KMS-11 (cell line): ENCODE measurements around the gene INTS6.

Experiments used
- H2AFZ ChIP-seq: fragments of 200-600 bp; sonication (generic); 2 replicates; pipeline ENCODE4 v1.6.1; 2016; ENCODE audit warnings: antibody characterized with exemption, mixed run types, low read depth
- H3K27ac ChIP-seq: fragments of 200-600 bp; sonication (generic); 2 replicates; pipeline ENCODE4 v1.6.1; 2016; ENCODE audit warnings: mild to moderate bottlenecking, mixed run types
- H3K27me3 ChIP-seq: fragments of 200-600 bp; sonication (generic); 2 replicates; pipeline ENCODE4 v1.6.1; 2017; ENCODE audit warnings: mild to moderate bottlenecking, low read depth, mixed run types, moderate library complexity; ENCODE audit not compliant: insufficient read depth
- H3K36me3 ChIP-seq: fragments of 200-600 bp; sonication (generic); 2 replicates; pipeline ENCODE4 v1.6.1; 2017; ENCODE audit warnings: mild to moderate bottlenecking, mixed run types; ENCODE audit not compliant: insufficient read depth
- H3K4me1 ChIP-seq: fragments of 200-600 bp; sonication (generic); 2 replicates; pipeline ENCODE4 v1.6.1; 2016; ENCODE audit warnings: mild to moderate bottlenecking, low read depth, mixed run types; ENCODE audit not compliant: poor library complexity, severe bottlenecking
- H3K4me2 ChIP-seq: fragments of 200-600 bp; sonication (generic); 2 replicates; pipeline ENCODE4 v1.7.0; 2016; ENCODE audit warnings: mild to moderate bottlenecking, mixed run types
- H3K4me3 ChIP-seq: fragments of 200-600 bp; sonication (generic); IDR thresholded peaks from 2 replicates; pipeline ENCODE4 v1.6.1; 2017; ENCODE audit warnings: low read depth, low read length, mixed read lengths; ENCODE audit not compliant: insufficient read depth
- H3K79me2 ChIP-seq: fragments of 200-600 bp; sonication (generic); 2 replicates; pipeline ENCODE4 v1.6.1; 2016; ENCODE audit warnings: low read depth, mixed run types; ENCODE audit not compliant: insufficient read depth
- H3K9ac ChIP-seq: fragments of 200-600 bp; sonication (generic); 2 replicates; pipeline ENCODE4 v1.6.1; 2016; ENCODE audit warnings: mild to moderate bottlenecking, mixed run types
- H4K20me1 ChIP-seq: fragments of 200-600 bp; sonication (generic); 2 replicates; pipeline ENCODE4 v1.6.1; 2016; ENCODE audit warnings: mild to moderate bottlenecking, mixed run types; ENCODE audit not compliant: insufficient read depth
- TF ChIP-seq, protein P1 (sequence below): fragments of 200-600 bp; sonication (generic); conservative IDR thresholded peaks from 2 replicates; pipeline ENCODE4 v1.6.1; 2017; ENCODE audit warnings: low read depth, mild to moderate bottlenecking, antibody characterized with exemption, low read length, moderate library complexity, mixed read lengths

Gene INTS6

DNA sequence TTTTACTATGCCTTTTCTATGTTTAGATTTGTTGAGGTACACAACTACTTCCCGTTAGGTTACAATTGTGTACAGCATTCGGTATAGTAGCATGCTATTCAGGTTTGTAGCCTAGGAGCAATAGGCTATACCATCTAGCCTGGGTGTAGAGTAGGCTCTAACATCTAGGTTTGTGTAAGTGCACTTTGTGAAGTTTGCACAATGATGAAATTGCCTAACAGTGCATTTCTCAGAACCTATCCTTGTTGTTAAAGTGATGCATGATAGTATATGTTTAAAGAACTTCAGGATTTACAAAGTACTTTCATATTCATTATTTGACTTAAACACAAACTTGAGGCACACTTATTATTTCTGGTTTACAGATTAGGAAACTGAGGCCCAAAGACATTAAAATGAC is 124.9 kb downstream of the INTS6 start:
- no peak overlapping the region for H3K4me2 ChIP-seq
- H3K27me3 ChIP-seq, result no peaks in the 10 kb centered on the region
- no peak overlapping the region for H3K4me3 ChIP-seq
- H3K27ac ChIP-seq, result no peak overlapping the region
- peaks cover 35% of the 10 kb centered on the region for H3K4me1 ChIP-seq
- TF ChIP-seq, protein P1, sequence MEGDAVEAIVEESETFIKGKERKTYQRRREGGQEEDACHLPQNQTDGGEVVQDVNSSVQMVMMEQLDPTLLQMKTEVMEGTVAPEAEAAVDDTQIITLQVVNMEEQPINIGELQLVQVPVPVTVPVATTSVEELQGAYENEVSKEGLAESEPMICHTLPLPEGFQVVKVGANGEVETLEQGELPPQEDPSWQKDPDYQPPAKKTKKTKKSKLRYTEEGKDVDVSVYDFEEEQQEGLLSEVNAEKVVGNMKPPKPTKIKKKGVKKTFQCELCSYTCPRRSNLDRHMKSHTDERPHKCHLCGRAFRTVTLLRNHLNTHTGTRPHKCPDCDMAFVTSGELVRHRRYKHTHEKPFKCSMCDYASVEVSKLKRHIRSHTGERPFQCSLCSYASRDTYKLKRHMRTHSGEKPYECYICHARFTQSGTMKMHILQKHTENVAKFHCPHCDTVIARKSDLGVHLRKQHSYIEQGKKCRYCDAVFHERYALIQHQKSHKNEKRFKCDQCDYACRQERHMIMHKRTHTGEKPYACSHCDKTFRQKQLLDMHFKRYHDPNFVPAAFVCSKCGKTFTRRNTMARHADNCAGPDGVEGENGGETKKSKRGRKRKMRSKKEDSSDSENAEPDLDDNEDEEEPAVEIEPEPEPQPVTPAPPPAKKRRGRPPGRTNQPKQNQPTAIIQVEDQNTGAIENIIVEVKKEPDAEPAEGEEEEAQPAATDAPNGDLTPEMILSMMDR, result no peak
- H4K20me1 ChIP-seq, result no peaks in the 10 kb centered on the region
- H3K9ac ChIP-seq, result no peak overlapping the region
- no peaks in the 10 kb centered on the region for H3K79me2 ChIP-seq
- H2AFZ ChIP-seq, result no peak overlapping the region
- H3K36me3 ChIP-seq, result no peaks in the 10 kb centered on the region

DNA sequence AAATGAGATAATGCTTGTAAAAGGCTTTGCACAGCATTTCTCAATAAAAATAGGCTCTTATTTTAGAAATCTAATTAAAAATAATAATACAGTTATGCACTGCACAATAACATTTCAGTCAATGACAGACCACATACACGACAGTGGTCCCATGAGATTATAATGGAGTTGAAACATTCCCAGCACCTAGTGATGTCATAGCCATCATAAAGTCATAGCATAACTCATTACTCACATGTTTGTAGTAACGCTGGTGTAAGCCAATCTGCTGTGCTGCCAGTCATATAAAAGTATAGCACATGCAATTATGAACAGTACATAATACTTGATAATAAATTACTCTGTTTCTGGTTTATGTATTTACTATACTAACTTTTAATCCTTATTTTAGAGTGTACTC is 126.1 kb downstream of the INTS6 start:
- no peak overlapping the region for H3K4me3 ChIP-seq
- no peak overlapping the region for H2AFZ ChIP-seq
- H3K27ac ChIP-seq, result no peak overlapping the region
- TF ChIP-seq, protein P1, result no peak
- no peaks in the 10 kb centered on the region for H3K36me3 ChIP-seq
- H3K27me3 ChIP-seq, result no peaks in the 10 kb centered on the region
- no peaks in the 10 kb centered on the region for H3K79me2 ChIP-seq
- no peak overlapping the region for H3K9ac ChIP-seq
- no peaks in the 10 kb centered on the region for H4K20me1 ChIP-seq
- peaks cover 23% of the 10 kb centered on the region for H3K4me1 ChIP-seq
- H3K4me2 ChIP-seq, result no peak overlapping the region

DNA sequence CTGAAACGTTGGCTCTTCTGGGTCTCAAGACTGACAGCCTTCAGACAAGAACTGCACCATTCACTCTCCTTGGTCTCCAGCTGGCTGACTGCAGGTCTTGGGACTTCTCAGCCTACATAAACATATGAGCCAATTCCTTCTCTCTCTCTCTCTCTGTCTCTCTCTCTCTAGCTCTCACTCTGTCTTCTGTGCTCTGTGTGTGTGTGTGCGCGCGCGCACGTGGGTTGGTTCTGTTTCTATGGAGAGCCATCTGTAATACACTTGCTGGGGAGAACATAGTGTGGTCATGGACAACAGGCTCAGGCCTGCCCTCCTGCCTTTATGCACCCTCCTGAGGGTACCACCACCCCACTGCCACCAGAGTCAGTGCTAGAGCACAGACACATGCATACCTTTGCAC is 127.0 kb downstream of the INTS6 start:
- Histone ChIP-seq H3K9ac (no peak overlapping the region), H4K20me1 (no peaks in the 10 kb centered on the region), H3K4me3 (no peak overlapping the region), H3K27me3 (no peaks in the 10 kb centered on the region), H3K4me1 (peaks cover 13% of the 10 kb centered on the region), H2AFZ (no peak overlapping the region), H3K27ac (no peak overlapping the region), H3K36me3 (no peaks in the 10 kb centered on the region), H3K79me2 (no peaks in the 10 kb centered on the region), H3K4me2 (no peak overlapping the region)
- TF ChIP-seq, protein P1, result no peak

DNA sequence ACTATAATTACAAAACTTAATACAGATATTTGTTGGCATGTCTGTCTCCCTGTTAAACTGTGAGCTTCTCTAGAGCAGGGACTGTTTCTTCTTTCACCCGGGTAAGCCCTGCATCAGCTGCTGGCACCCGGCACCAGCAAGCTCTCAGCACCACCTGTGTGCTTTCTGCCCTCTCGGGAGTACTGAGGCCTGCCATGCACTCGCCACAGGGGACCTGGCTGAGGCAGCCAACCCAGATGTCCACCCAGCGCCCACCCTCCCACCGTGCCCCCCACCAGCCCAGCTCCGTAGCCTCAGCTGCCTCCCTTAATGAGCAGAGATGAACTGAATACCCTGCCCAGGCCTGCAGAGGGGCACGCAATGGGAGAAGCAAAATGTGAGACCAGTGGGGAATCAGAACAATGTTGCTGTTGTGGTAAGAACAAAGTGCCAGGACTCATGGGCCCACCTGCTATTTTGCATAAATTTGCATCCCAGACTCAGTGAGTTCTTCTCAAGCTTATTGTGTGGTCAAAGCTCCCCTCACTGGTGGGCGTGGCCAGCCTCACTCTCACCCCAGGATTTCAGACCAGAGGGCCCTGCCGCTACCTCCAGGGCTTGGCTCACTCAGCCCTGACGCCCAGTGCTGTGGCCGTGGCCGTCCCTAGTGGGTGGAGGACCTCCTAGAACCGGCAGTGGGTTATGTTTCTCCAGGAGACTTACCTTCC is 128.0 kb downstream of the INTS6 start:
- Histone ChIP-seq H3K4me3 (no peak overlapping the region), H3K27me3 (no peaks in the 10 kb centered on the region), H3K9ac (no peak overlapping the region), H3K36me3 (no peaks in the 10 kb centered on the region), H2AFZ (no peak overlapping the region), H3K4me2 (no peak overlapping the region), H3K79me2 (no peaks in the 10 kb centered on the region), H3K27ac (no peak overlapping the region), H4K20me1 (no peaks in the 10 kb centered on the region), H3K4me1 (peaks cover 4% of the 10 kb centered on the region)
- TF ChIP-seq, protein P1, result no peak
